NOMO-1 treated with DMSO at 0.1 percent for 48 hours (cell line): ENCODE data around the gene BNIP5.

ENCODE experiments used
- DNase-seq: peaks from one replicate; lab custom pipeline; 2025; ENCODE audit not compliant: unreplicated experiment; lab: John Stamatoyannopoulos, UW

Gene BNIP5

DNA sequence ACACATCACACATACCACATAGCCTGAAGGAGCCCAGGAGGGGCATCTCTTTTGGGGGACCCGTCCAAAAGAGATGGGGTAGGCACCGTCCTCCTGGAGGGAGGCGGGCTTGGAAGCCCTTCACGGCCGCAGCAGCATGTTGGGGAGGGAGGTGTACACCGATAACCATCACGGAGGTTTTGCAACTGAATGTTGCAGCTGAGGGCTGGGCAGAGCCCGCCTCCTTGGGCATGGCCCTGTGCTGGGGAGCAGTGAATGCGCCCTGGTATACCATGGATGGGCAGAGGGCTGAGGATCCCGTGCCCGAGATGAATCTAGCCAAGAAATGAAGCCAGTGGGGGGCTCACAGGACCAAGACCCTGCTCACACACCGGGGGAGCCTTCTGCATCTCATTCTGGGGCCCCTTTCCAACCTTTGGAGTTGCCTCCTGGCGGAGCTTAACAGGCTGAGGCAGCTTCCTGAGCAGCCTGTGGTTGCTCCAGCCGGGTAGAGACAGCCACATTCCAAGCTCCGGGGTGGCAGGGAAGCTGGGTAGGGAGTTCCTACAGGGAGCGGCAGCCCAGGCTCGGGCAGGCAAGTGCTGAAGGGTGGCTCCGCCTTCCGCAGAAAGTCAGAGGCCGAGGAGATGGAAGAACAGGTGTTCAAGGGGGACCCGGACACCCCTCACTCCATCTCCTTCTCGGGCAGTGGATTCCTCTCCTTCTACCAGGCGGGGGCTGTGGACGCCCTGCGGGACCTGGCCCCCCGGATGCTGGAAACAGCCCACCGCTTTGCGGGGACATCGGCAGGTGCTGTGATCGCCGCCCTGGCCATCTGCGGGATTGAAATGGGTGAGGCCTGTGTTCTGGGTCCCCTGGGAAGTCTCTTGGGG lies 66.6 kb downstream of the BNIP5 start, which contains the start of gene PNPLA1:
Gene PNPLA1, plus strand, starts transcription at position 227 of the 872 bp plus-strand sequence. Its CDS starts 400 bp downstream, at position 627.
- no peak for DNase-seq

DNA sequence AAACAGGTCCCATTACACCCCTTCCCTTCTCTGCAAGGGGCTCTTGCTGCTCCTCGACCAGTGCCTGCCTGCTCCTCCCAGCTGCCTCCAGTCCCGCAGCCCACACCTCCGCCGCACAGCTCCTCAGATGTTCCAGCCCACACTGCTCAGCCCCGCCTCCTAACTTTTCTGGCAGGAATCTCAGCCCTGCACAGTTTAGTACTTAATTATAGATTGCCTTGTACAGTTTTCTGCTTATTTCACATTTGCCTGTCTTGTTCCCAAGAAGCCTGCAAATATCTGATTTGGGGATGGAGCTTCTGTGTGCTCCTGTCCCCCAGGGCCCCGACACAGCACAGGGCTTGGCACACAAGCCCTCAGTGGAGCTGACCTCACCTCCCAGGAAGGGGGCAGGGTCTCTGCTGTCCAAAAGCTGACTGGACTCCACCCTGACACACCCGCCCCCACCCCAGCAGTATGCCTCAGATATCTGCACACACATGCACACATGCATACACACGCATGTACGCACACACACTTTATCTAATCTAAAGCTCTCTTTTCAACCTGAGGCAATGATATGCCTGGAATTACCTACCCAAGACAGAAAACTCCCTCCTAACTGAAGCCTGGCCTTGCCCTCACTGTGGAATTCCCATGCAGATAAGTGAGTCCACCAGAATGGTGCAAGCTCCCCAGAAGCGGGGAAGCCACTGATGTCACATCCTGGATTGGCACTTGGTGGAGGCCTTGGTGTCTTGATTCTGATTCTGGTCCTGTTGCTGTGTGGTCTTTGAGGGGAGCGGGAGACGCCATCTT lies 68.0 kb downstream of the BNIP5 start:
- DNase-seq: no peak

DNA sequence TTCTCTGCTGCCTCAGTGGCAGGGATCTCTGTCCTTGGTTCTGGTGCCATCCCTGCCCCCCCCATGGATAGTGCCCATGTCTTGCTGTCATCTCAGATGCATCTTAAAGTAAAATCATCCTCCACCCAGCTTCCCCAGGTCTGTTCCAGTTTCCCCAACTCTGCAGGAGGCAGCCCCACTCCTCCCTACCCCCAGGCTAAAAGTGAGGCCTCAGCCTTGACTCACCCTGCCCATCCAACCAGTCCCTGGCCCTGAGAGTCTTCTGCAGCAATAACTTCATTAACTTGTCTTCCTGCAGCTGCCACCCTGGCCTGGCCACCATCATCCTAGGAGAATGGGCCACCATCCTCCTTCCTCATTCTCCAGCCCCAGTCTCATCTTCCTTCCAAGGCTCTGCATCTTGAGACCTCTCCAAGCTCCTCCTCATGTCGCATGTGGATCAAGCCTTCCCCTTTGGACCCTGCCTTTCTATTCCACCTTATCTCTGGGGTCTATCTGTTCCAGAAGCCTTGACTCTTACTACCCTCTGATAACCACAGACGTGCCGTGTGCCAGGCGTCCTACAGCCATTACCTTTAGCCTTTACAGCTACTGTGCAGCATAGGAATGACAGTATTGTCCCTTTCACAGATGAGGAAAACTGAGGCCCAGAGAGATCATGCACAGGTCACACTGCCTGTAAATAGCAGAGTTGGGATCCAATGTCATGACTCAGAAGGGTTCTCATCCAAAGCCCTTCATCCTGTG lies 68.8 kb downstream of the BNIP5 start:
- DNase-seq: no peak

DNA sequence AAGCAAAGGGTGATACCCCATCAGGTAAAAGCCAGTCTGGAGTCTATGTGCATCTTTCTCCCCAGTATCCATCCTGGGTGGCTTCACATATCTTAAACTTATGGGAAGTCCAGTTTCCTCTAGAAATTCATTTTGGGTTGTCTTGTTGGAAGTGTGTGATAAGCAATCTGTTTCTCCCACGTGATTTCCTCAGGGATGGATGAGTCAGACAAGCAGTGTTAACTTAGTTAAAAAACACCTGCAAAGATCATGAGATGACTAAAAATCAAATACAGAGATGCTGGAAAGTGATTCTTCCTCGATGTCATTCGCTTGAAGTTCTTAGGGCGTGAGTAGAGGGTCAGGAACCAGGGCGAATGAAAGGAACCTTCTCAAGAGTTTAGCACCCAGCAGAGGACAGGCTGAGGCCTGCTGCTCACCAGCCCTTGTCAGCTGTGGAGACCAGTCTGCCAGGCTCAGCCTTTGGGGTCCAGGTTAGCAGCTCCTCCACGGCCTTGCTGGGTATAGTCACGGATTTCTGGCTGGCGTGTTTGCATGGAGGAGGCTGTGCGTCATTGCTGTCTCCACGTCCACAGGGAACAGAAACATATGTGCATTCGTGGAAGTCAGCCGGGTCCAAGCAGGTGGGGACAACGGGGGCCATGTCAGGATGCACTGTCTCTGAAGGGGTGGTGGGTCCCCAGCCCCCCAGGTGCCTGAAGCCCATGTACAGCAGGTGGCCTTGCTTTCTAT lies 69.6 kb downstream of the BNIP5 start:
- no peak for DNase-seq
